IMR-90 (cell line): ENCODE measurements around the gene BMERB1. TPM values are rescaled to one million over a fixed set of nuclear protein-coding genes. Genes with fewer than 3 reads are reported as not detected.

Experiments used
- ATAC-seq: fragments of 200-7000 bp; cut with Tn5 transposase; 2 replicates; pipeline ENCODE4 v1.9.1; 2020; ENCODE audit warnings: low read depth, mild to moderate bottlenecking, moderate library complexity
- BruUV-seq: library from RNA; stranded (reverse); fragments of 400-500 nt; replicated peaks from 2 replicates; lab custom pipeline; 2021; lab: Mats Ljungman, UMichigan
- CTCF ChIA-PET: fragments of 300-600 bp; formaldehyde crosslinking; extraction: SDS; loops from one replicate; lab custom pipeline; 2021; ENCODE audit warnings: antibody characterized with exemption; lab: Yijun Ruan, JAX
- POLR2A ChIA-PET: fragments of 300-600 bp; sonication (Branson Sonifier 250); formaldehyde crosslinking; loops from one replicate; lab custom pipeline; 2022; ENCODE audit warnings: antibody characterized with exemption; ENCODE audit not compliant: unreplicated experiment; lab: Charles Lee
- DNase-seq: peaks from one replicate; pipeline ENCODE4 v3.0.0; 2013
- H2AFZ ChIP-seq: replicated peaks from 2 replicates; pipeline ENCODE3; 2013; ENCODE audit warnings: low read length, mild to moderate bottlenecking; ENCODE audit not compliant: poor library complexity
- H2AK5ac ChIP-seq: 2 replicates; pipeline ENCODE4 v1.6.1; 2013; ENCODE audit warnings: low read depth, low read length, inconsistent platforms
- H2AK9ac ChIP-seq: replicated peaks from 2 replicates; pipeline ENCODE3; 2013; ENCODE audit warnings: mild to moderate bottlenecking, low read depth, low read length, moderate library complexity; ENCODE audit not compliant: poor library complexity
- H2BK120ac ChIP-seq: 2 replicates; pipeline ENCODE4 v1.6.1; 2013; ENCODE audit warnings: low read depth, low read length, inconsistent platforms
- H2BK15ac ChIP-seq: 3 replicates; pipeline ENCODE4 v1.6.1; 2013; ENCODE audit warnings: low read depth, low read length, inconsistent platforms
- H2BK20ac ChIP-seq: 2 replicates; pipeline ENCODE4 v1.6.1; 2013; ENCODE audit warnings: low read depth, mild to moderate bottlenecking, inconsistent platforms, low read length, moderate library complexity
- H2BK5ac ChIP-seq: 2 replicates; pipeline ENCODE4 v1.6.1; 2013; ENCODE audit warnings: mild to moderate bottlenecking, low read depth, low read length, inconsistent platforms; ENCODE audit not compliant: poor library complexity, severe bottlenecking
- H3K14ac ChIP-seq: replicated peaks from 2 replicates; pipeline ENCODE4 v1.6.1; 2013; ENCODE audit warnings: low read depth, low read length, inconsistent platforms
- H3K18ac ChIP-seq: 2 replicates; pipeline ENCODE4 v1.6.1; 2013; ENCODE audit warnings: low read depth, low read length, control low read depth
- H3K23ac ChIP-seq: 2 replicates; pipeline ENCODE4 v1.6.1; 2013; ENCODE audit warnings: low read depth, low read length, inconsistent platforms
- H3K27ac ChIP-seq: 2 replicates; pipeline ENCODE4 v1.5.1; 2013; ENCODE audit warnings: mild to moderate bottlenecking, control low read depth, low read length; ENCODE audit not compliant: insufficient read depth
- H3K27me3 ChIP-seq: 2 replicates; pipeline ENCODE4 v1.6.1; 2013; ENCODE audit warnings: low read length; ENCODE audit not compliant: control insufficient read depth, insufficient read depth
- H3K36me3 ChIP-seq: 2 replicates; pipeline ENCODE4 v1.6.1; 2013; ENCODE audit warnings: low read length, mixed read lengths; ENCODE audit not compliant: control insufficient read depth, insufficient read depth
- H3K4ac ChIP-seq: 2 replicates; pipeline ENCODE4 v1.6.1; 2013; ENCODE audit warnings: low read depth, low read length, inconsistent platforms
- H3K4me1 ChIP-seq: 2 replicates; pipeline ENCODE4 v1.6.1; 2013; ENCODE audit warnings: low read length, mixed read lengths; ENCODE audit not compliant: control insufficient read depth, insufficient read depth
- H3K4me2 ChIP-seq: 2 replicates; pipeline ENCODE4 v1.6.1; 2013; ENCODE audit warnings: low read depth, mild to moderate bottlenecking, control low read depth, low read length, moderate library complexity
- H3K4me3 ChIP-seq: 2 replicates; pipeline ENCODE4 v1.5.1; 2013; ENCODE audit warnings: low read depth, mild to moderate bottlenecking, control low read depth, low read length, moderate library complexity; ENCODE audit not compliant: insufficient read depth
- H3K56ac ChIP-seq: 2 replicates; pipeline ENCODE4 v1.6.1; 2013; ENCODE audit warnings: low read length, inconsistent platforms; ENCODE audit not compliant: insufficient read depth; ENCODE audit errors: extremely low read depth
- H3K79me1 ChIP-seq, 2 experiments: 2 replicates each; pipeline ENCODE4 v1.6.1; 2013; ENCODE audit warnings: low read length in 2 of 2, inconsistent platforms in 1 of 2, low read depth in 1 of 2
- H3K9ac ChIP-seq: 2 replicates; pipeline ENCODE4 v1.6.1; 2013; ENCODE audit warnings: low read depth, low read length, control low read depth
- H3K9me1 ChIP-seq: 2 replicates; pipeline ENCODE4 v1.6.1; 2013; ENCODE audit warnings: low read length, inconsistent platforms; ENCODE audit not compliant: insufficient read depth
- H3K9me3 ChIP-seq: 2 replicates; pipeline ENCODE4 v1.6.1; 2013; ENCODE audit warnings: low read length; ENCODE audit not compliant: control insufficient read depth, insufficient read depth
- H4K20me1 ChIP-seq: 2 replicates; pipeline ENCODE4 v1.6.1; 2013; ENCODE audit warnings: low read length, inconsistent platforms; ENCODE audit not compliant: insufficient read depth
- H4K5ac ChIP-seq: 2 replicates; pipeline ENCODE4 v1.6.1; 2013; ENCODE audit warnings: mild to moderate bottlenecking, low read depth, low read length, control low read depth
- H4K8ac ChIP-seq, 2 experiments: 2 replicates each; pipeline ENCODE4 v1.6.1; 2013; ENCODE audit warnings: low read depth in 2 of 2, low read length in 2 of 2, control low read depth in 1 of 2, inconsistent platforms in 1 of 2
- H4K91ac ChIP-seq: 2 replicates; pipeline ENCODE4 v1.6.1; 2013; ENCODE audit warnings: low read depth, low read length, inconsistent platforms; ENCODE audit not compliant: insufficient read depth
- BHLHE40 ChIP-seq: fragments of 150-350 bp; IDR thresholded peaks from 2 replicates; pipeline ENCODE4 v1.6.1; 2016; ENCODE audit warnings: mild to moderate bottlenecking, low read depth, low read length
- CEBPB ChIP-seq: IDR thresholded peaks from 2 replicates; pipeline ENCODE4 v1.6.1; 2012; ENCODE audit warnings: low read depth, low read length, improper control_type of control experiment
- CHD1 ChIP-seq: IDR thresholded peaks from 2 replicates; pipeline ENCODE4 v1.6.1; 2012; ENCODE audit warnings: low read depth, low read length, improper control_type of control experiment
- CTCF ChIP-seq: conservative IDR thresholded peaks from 2 replicates; pipeline ENCODE4 v1.5.1; 2012; ENCODE audit warnings: mild to moderate bottlenecking, low read depth, low read length, improper control_type of control experiment
- ELK1 ChIP-seq: fragments of 150-350 bp; IDR thresholded peaks from 2 replicates; pipeline ENCODE4 v1.6.1; 2016; ENCODE audit warnings: low read depth, mild to moderate bottlenecking, low read length, moderate library complexity, borderline replicate concordance
- MAFK ChIP-seq: IDR thresholded peaks from 2 replicates; pipeline ENCODE4 v1.6.1; 2012; ENCODE audit warnings: low read depth, low read length, improper control_type of control experiment
- MAZ ChIP-seq: IDR thresholded peaks from 2 replicates; pipeline ENCODE4 v1.6.1; 2012; ENCODE audit warnings: low read depth, mild to moderate bottlenecking, low read length, improper control_type of control experiment, moderate library complexity, borderline replicate concordance
- MXI1 ChIP-seq: IDR thresholded peaks from 2 replicates; pipeline ENCODE4 v1.6.1; 2012; ENCODE audit warnings: low read depth, mild to moderate bottlenecking, low read length, moderate library complexity, borderline replicate concordance
- NFE2L2 ChIP-seq: fragments of 150-350 bp; IDR thresholded peaks from 2 replicates; pipeline ENCODE4 v1.6.1; 2016; ENCODE audit warnings: low read depth, mild to moderate bottlenecking, low read length
- POLR2A ChIP-seq: IDR thresholded peaks from 2 replicates; pipeline ENCODE4 v1.6.1; 2012; ENCODE audit warnings: mild to moderate bottlenecking, low read depth, low read length
- RAD21 ChIP-seq: IDR thresholded peaks from 2 replicates; pipeline ENCODE4 v1.6.1; 2012; ENCODE audit warnings: low read length, improper control_type of control experiment
- RCOR1 ChIP-seq: IDR thresholded peaks from 2 replicates; pipeline ENCODE4 v1.6.1; 2012; ENCODE audit warnings: mild to moderate bottlenecking, low read length, improper control_type of control experiment; ENCODE audit not compliant: insufficient replicate concordance
- RFX5 ChIP-seq: IDR thresholded peaks from 2 replicates; pipeline ENCODE4 v1.8.0; 2012; ENCODE audit warnings: low read depth, mild to moderate bottlenecking, low read length, moderate library complexity
- SMC3 ChIP-seq: fragments of 150-350 bp; IDR thresholded peaks from 2 replicates; pipeline ENCODE4 v1.6.1; 2016; ENCODE audit warnings: low read depth, mild to moderate bottlenecking, antibody characterized with exemption, low read length, moderate library complexity
- USF2 ChIP-seq: fragments of 150-350 bp; IDR thresholded peaks from 2 replicates; pipeline ENCODE4 v1.6.1; 2017; ENCODE audit warnings: mild to moderate bottlenecking, antibody characterized with exemption, low read length, low read depth
- WGBS, 2 experiments: methylation state at CpG; one replicate each; pipeline versions ENCODE4 v1.1.5 to v1.1.7; 2013; ENCODE audit warnings: missing lambda C conversion rate in 2 of 2; ENCODE audit not compliant: insufficient read length in 1 of 2; ENCODE audit errors: extremely low coverage in 2 of 2; 5-methylcytosine and 5-hydroxymethylcytosine counted together
- dilution Hi-C: fragments of 300-500 bp; cut with HindIII; formaldehyde crosslinking; loops from one replicate; pipeline ENCODE4 v1.14.3; 2018; ENCODE audit warnings: low sequenced_read_pairs; ENCODE audit not compliant: unreplicated experiment
- in situ Hi-C: fragments of 300-500 bp; cut with MboI; formaldehyde crosslinking; loops from 3 replicates; pipeline ENCODE4 v1.14.3; 2019; ENCODE audit warnings: low sequenced_read_pairs, inconsistent platforms, mixed read lengths
- intact Hi-C: fragments of 100-400 bp; cut with micrococcal nuclease; formaldehyde crosslinking; loops from 2 replicates; pipeline ENCODE4 v1.10.0; 2022
- polyA plus RNA-seq, 3 experiments: library from polyadenylated mRNA; depleted of rRNA; stranded (reverse); fragments of >200 nt; gene quantifications; 2 replicates each; pipeline ENCODE4 v1.2.3, GENCODE V29; 2012; ENCODE audit warnings: low replicate concordance in 1 of 3
- total RNA-seq: library from RNA; depleted of rRNA; stranded (reverse); fragments of >200 nt; gene quantifications from 2 replicates; pipeline ENCODE4 v1.2.3, GENCODE V29; 2012

Gene BMERB1
- total and polyA plus RNA-seq, 2 of the 4 experiments (the other 2 are of a cell fraction): 22.6 to 32.9 TPM

- no peak for DNase-seq
- Histone ChIP-seq H2AK5ac (no peak overlapping the region), H3K14ac (no peak overlapping the region), H2AK9ac (no peak overlapping the region), H4K5ac (no peak overlapping the region), H2BK20ac (no peak overlapping the region), H3K4me2 (no peak overlapping the region), H3K4me1 (peaks cover 2% of the 10 kb centered on the region; the same call in 1 of the 2 replicates), H2BK5ac (no peak overlapping the region), H3K4me3 (no peak overlapping the region), H3K4ac (no peak overlapping the region), H3K79me1 (peaks cover 8 to 16% of the 10 kb centered on the region in 2 experiments; a peak in 3 of 4 replicates), H3K27ac (no peak overlapping the region), H4K20me1 (no peaks in the 10 kb centered on the region), H3K56ac (no peak overlapping the region), H3K36me3 (peaks cover 11% of the 10 kb centered on the region; the same call in 1 of the 2 replicates), H3K23ac (no peak overlapping the region), H2BK120ac (no peak overlapping the region), H2BK15ac (no peak overlapping the region), H2AFZ (no peak overlapping the region), H4K91ac (no peak overlapping the region), H3K27me3 (no peaks in the 10 kb centered on the region), H4K8ac (no peak overlapping the region), H3K18ac (no peak overlapping the region), H3K9me3 (no peaks in the 10 kb centered on the region), H3K9me1 (no peaks in the 10 kb centered on the region), H3K9ac (no peak overlapping the region)
- dilution Hi-C loops: no loop called here
- TF ChIP-seq POLR2A (no peak), BHLHE40 (no peak), RCOR1 (no peak), ELK1 (no peak), CTCF (no peak), RFX5 (no peak), MAFK (no peak), CEBPB (no peak), SMC3 (no peak), MAZ (no peak), CHD1 (no peak), MXI1 (no peak), USF2 (no peak), RAD21 (no peak), NFE2L2 (no peak)
- no CpG with 5 or more reads among the region's 5 CpGs for WGBS, 2 experiments
- in situ Hi-C loops: no loop called here
- BruUV-seq: no TSS peak
- intact Hi-C loops: no loop called here
- no peak for ATAC-seq
- ChIA-PET POLR2A (no interaction called here), CTCF (interaction anchor here (0.7 kb wide), 1 partner anchor 44 kb away, joined by 3 read pairs; no protein-coding TSS in a partner anchor)
Measured at GRCh38 chr16:15524966-15525365, 90.6 kb downstream of the BMERB1 start.
